B cell (primary cell): Measurements from ENCODE around the gene NPSR1. TPM values are rescaled to one million over a fixed set of nuclear protein-coding genes. Genes with fewer than 3 reads are reported as not detected.

Experiments
- ATAC-seq: fragments of 200-7000 bp; cut with Tn5 transposase; one replicate; pipeline ENCODE4 v1.10.0; 2021; ENCODE audit warnings: low read depth, mild to moderate bottlenecking, moderate number of reproducible peaks, moderate library complexity
- CTCF ChIA-PET: fragments of 350-600 bp; sonication (Branson Sonifier 250); formaldehyde crosslinking; loops from one replicate; lab custom pipeline; 2021; ENCODE audit warnings: antibody characterized with exemption, inconsistent platforms; lab: Charles Lee
- POLR2A ChIA-PET: fragments of 350-600 bp; sonication (Branson Sonifier 250); formaldehyde crosslinking; loops from one replicate; lab custom pipeline; 2021; ENCODE audit warnings: antibody characterized with exemption; lab: Charles Lee
- DNase-seq: peaks from one replicate; pipeline ENCODE4 v3.0.0; 2013
- H2AFZ ChIP-seq: 2 replicates; pipeline ENCODE4 v1.6.1; 2012; ENCODE audit warnings: mild to moderate bottlenecking, low read depth, low read length; ENCODE audit not compliant: insufficient read depth, poor library complexity, severe bottlenecking
- H3K27ac ChIP-seq, 2 donors: 1 replicate in 1 of 2; 2 replicates in 1 of 2; pipeline ENCODE4 v1.5.1; 2012 to 2013; ENCODE audit warnings: low read length in 2 of 2, mild to moderate bottlenecking in 2 of 2, moderate library complexity in 1 of 2
- H3K27me3 ChIP-seq, 4 experiments: fragments of 200-600 bp in 1 of 4; sonication (generic) in 1 of 4; replicated peaks in 1 of 4; 1 replicate in 2 of 4; 2 replicates in 2 of 4; pipeline versions ENCODE4 v1.6.1 to v1.7.0; 2013 to 2016; ENCODE audit warnings: low read length in 3 of 4, mild to moderate bottlenecking in 2 of 4, mixed read lengths in 1 of 4, moderate library complexity in 1 of 4; ENCODE audit not compliant: insufficient read depth in 4 of 4, control insufficient read depth in 3 of 4; ENCODE audit errors: control extremely low read depth in 1 of 4
- H3K36me3 ChIP-seq, 2 experiments: replicated peaks in 1 of 2; 1 replicate in 1 of 2; 2 replicates in 1 of 2; pipeline versions ENCODE4 v1.6.1 to v1.7.1; 2013; ENCODE audit warnings: low read length in 1 of 2; ENCODE audit not compliant: insufficient read depth in 2 of 2, control insufficient read depth in 1 of 2; ENCODE audit errors: control extremely low read depth in 1 of 2, extremely low read depth in 1 of 2
- H3K4me1 ChIP-seq, 2 donors: fragments of 200-600 bp in 1 of 2; sonication (generic) in 1 of 2; 1 replicate in 1 of 2; 2 replicates in 1 of 2; pipeline versions ENCODE4 v1.5.1 to v1.6.1; 2013 to 2017; ENCODE audit warnings: low read length in 2 of 2; ENCODE audit not compliant: control insufficient read depth in 2 of 2, insufficient read depth in 2 of 2
- H3K4me2 ChIP-seq: replicated peaks from 2 replicates; pipeline ENCODE3; 2012; ENCODE audit warnings: mild to moderate bottlenecking, low read depth, low read length; ENCODE audit not compliant: poor library complexity, severe bottlenecking
- H3K4me3 ChIP-seq, 5 experiments: fragments of 200-600 bp in 1 of 5; sonication (generic) in 1 of 5; 1 replicate in 3 of 5; 2 replicates in 2 of 5; pipeline versions ENCODE4 v1.5.1 to v1.7.0; 2011 to 2016; ENCODE audit warnings: low read length in 4 of 5, mild to moderate bottlenecking in 4 of 5, low read depth in 2 of 5, control low read depth in 1 of 5, moderate library complexity in 1 of 5; ENCODE audit not compliant: insufficient read depth in 1 of 5; ENCODE audit errors: control extremely low read depth in 1 of 5, extremely low read depth in 1 of 5
- H3K79me2 ChIP-seq: fragments of 200-600 bp; sonication (generic); one replicate; pipeline ENCODE4 v1.6.0; 2016; ENCODE audit warnings: low read length; ENCODE audit not compliant: control insufficient read depth, insufficient read depth
- H3K9ac ChIP-seq: fragments of 200-600 bp; sonication (generic); 2 replicates; pipeline ENCODE4 v1.6.1; 2017; ENCODE audit warnings: mild to moderate bottlenecking, low read length, moderate library complexity
- H3K9me3 ChIP-seq, 3 donors: one replicate each; pipeline versions ENCODE4 v1.6.1 to v1.7.1; 2013; ENCODE audit warnings: low read length in 2 of 3; ENCODE audit not compliant: control insufficient read depth in 2 of 3, insufficient read depth in 1 of 3; ENCODE audit errors: control extremely low read depth in 1 of 3
- H4K20me1 ChIP-seq: 2 replicates; pipeline ENCODE4 v1.6.0; 2012; ENCODE audit warnings: mild to moderate bottlenecking, low read length; ENCODE audit not compliant: insufficient read depth, control insufficient read depth, poor library complexity, severe bottlenecking
- H3K27ac Mint-ChIP-seq: one replicate; pipeline ENCODE4 v1.8.0; 2021; ENCODE audit warnings: mixed read lengths
- H3K27me3 Mint-ChIP-seq: one replicate; pipeline ENCODE4 v1.8.0; 2021; ENCODE audit warnings: mixed read lengths
- H3K4me1 Mint-ChIP-seq: one replicate; pipeline ENCODE4 v1.8.0; 2021; ENCODE audit warnings: mixed read lengths
- H3K4me3 Mint-ChIP-seq: one replicate; pipeline ENCODE4 v1.8.0; 2021; ENCODE audit warnings: mixed read lengths
- H3K9me3 Mint-ChIP-seq: one replicate; pipeline ENCODE4 v1.8.0; 2022; ENCODE audit warnings: mixed read lengths; ENCODE audit not compliant: insufficient read depth
- CTCF ChIP-seq: fragments of 200-600 bp; IDR thresholded peaks from one replicate; pipeline ENCODE4 v1.8.0; 2022; ENCODE audit warnings: antibody characterized with exemption, mild to moderate bottlenecking
- EZH2 ChIP-seq: IDR thresholded peaks from 2 replicates; pipeline ENCODE4 v1.6.1; 2012; ENCODE audit warnings: borderline replicate concordance, low read depth, mild to moderate bottlenecking, moderate library complexity, low read length; ENCODE audit not compliant: insufficient read depth, poor library complexity, severe bottlenecking
- WGBS: methylation state at CpG from one replicate; pipeline ENCODE4 v1.1.5; 2013; ENCODE audit warnings: missing lambda C conversion rate; ENCODE audit not compliant: insufficient coverage; 5-methylcytosine and 5-hydroxymethylcytosine counted together
- intact Hi-C: fragments of 100-400 bp; cut with micrococcal nuclease; formaldehyde crosslinking; loops from one replicate; pipeline ENCODE4 v1.10.0; 2022
- polyA plus RNA-seq: library from polyadenylated mRNA; depleted of rRNA; stranded (reverse); fragments of >200 nt; gene quantifications from 2 replicates; pipeline ENCODE4 v1.2.3, GENCODE V29; 2012
- total RNA-seq, 2 donors: library from RNA; stranded (reverse); fragments of 120-200 nt in 1 of 2; gene quantifications; 1 replicate in 1 of 2; 2 replicates in 1 of 2; pipeline versions ENCODE4 v1.2.3 to v1.2.4, GENCODE V29; 2013 to 2022

Gene NPSR1
- total and polyA plus RNA-seq, 2 donors (not counting 1 experiment from before 2014, with no cell fraction given) = not detected

DNA sequence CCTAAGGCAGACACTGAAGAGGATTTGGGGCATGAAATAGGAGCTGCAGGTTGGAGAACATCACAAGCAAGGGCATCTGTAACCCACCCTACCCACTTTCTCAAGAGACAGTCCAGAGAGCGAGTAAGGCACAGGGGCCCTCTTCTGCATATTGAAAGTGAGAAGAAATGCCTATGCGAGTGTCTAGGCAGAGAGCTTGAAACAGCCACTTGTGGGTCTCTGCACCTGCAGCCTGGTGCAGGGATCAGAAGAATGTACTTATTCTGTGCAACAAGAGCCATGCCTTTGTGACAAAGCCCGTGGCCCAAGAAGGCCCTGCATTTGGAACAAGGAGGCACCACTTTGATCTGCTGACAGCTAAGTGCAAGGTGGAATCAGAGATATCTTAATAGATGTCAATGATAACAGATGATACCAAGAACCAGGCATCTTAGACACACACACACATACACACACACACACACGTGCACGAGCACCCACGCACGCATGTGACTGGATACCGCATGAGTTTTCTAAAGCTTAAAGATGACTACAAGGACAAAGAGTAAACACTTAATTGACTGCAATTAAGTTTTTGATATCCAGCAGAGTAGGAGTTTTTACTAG, 89.3 kb downstream of the NPSR1 start:
- Histone ChIP-seq H3K4me3 (no peak overlapping the region), H3K27me3 (no peaks in the 10 kb centered on the region), H3K4me1 (no peaks in the 10 kb centered on the region), H3K9me3 (peaks cover 0 to 3% (median 0%) of the 10 kb centered on the region in 3 donors), H3K27ac (no peak overlapping the region), H3K9ac (no peak overlapping the region), H4K20me1 (no peaks in the 10 kb centered on the region), H3K4me2 (no peak overlapping the region), H2AFZ (no peak overlapping the region), H3K79me2 (no peaks in the 10 kb centered on the region), H3K36me3 (no peaks in the 10 kb centered on the region)
- Mint-ChIP-seq H3K4me3 (no peak overlapping the region), H3K9me3 (peaks cover 3% of the 10 kb centered on the region), H3K4me1 (no peaks in the 10 kb centered on the region), H3K27ac (no peak overlapping the region), H3K27me3 (no peaks in the 10 kb centered on the region)
- DNase-seq (no peak), ATAC-seq (no peak)
- TF ChIP-seq EZH2 = no peak
- TF ChIP-seq CTCF = no peak
- ChIA-PET CTCF (no interaction called here), POLR2A (no interaction called here)
- WGBS = 80% methylated on average over 2 of the region's 8 CpGs
- intact Hi-C loops = no loop called here

GRCh38 chr7:34747867-34748727, 90.1 kb downstream of the NPSR1 start:
- WGBS = 89% methylated on average over 5 of the region's 8 CpGs
- ChIA-PET CTCF (no interaction called here), POLR2A (no interaction called here)
- Mint-ChIP-seq H3K27me3 (no peaks in the 10 kb centered on the region), H3K4me3 (no peak overlapping the region), H3K4me1 (no peaks in the 10 kb centered on the region), H3K9me3 (peaks cover 1% of the 10 kb centered on the region), H3K27ac (no peak overlapping the region)
- Histone ChIP-seq H3K27ac (no peak overlapping the region), H3K4me1 (no peaks in the 10 kb centered on the region), H2AFZ (no peak overlapping the region), H4K20me1 (no peaks in the 10 kb centered on the region), H3K27me3 (no peaks in the 10 kb centered on the region), H3K9ac (no peak overlapping the region), H3K4me3 (no peak overlapping the region), H3K9me3 (peaks cover 0 to 3% (median 0%) of the 10 kb centered on the region in 3 donors), H3K36me3 (no peaks in the 10 kb centered on the region), H3K4me2 (no peak overlapping the region), H3K79me2 (no peaks in the 10 kb centered on the region)
- TF ChIP-seq EZH2 = no peak
- no peak for TF ChIP-seq CTCF
- intact Hi-C loops = no loop called here
- no peak for ATAC-seq
- no peak for DNase-seq
